Measurements from ENCODE around the gene WIPF2.
"Not testable (repeated sequence)": the region's sequence is repeated elsewhere in the genome, so short reads cannot be mapped to it uniquely, and the experiment has no call there.

Gene WIPF2

DNA sequence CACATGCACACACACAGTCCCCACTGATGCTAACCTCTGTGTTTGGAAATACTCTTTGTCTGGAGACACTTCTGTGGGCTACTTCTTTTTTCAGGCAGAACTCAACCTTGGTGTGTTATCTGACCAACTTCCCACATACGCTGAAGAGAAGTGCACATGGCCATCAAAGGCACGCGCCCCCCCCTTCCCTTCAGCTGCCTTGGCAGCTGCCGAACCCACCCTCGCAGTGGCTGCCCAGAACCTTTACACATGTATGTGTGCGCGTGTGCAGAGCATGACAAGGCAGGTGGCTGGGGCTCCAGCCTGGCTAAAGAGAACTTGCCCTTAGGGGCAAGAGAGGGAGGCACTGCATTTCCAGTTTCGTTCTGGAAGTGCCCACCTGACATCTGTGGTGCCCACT is 37.9 kb upstream of the WIPF2 start:
- ATAC-seq = no peak
- Mint-ChIP-seq H3K9me3 (no peaks in the 10 kb centered on the region), H3K27ac (no peak overlapping the region), H3K4me1 (peaks cover 20% of the 10 kb centered on the region), H3K4me3 (no peak overlapping the region), H3K27me3 (peaks cover 7% of the 10 kb centered on the region)
- DNase-seq = no peak

GRCh38 chr17:40182606-40183005 is 36.5 kb upstream of the WIPF2 start:
- Mint-ChIP-seq H3K27ac (peak overlapping the region in 1 of 2 donors; percentile 27), H3K9me3 (no peaks in the 10 kb centered on the region), H3K4me3 (no peak overlapping the region), H3K4me1 (peaks cover 7% of the 10 kb centered on the region), H3K27me3 (peaks cover 7% of the 10 kb centered on the region)
- no peak for DNase-seq
- no peak for ATAC-seq

GRCh38 chr17:40187238-40187637 is 31.9 kb upstream of the WIPF2 start:
- Mint-ChIP-seq H3K27ac (no peak overlapping the region), H3K27me3 (peaks cover 7% of the 10 kb centered on the region), H3K9me3 (no peaks in the 10 kb centered on the region), H3K4me1 (peaks cover 10% of the 10 kb centered on the region), H3K4me3 (no peak overlapping the region)
- DNase-seq (no peak), ATAC-seq (no peak)

- H3K27me3 Mint-ChIP-seq = peaks cover 7% of the 10 kb centered on the region
- peaks cover 10% of the 10 kb centered on the region for H3K4me1 Mint-ChIP-seq
- H3K9me3 Mint-ChIP-seq = no peaks in the 10 kb centered on the region
- H3K4me3 Mint-ChIP-seq = no peak overlapping the region
- no peak for ATAC-seq
- H3K27ac Mint-ChIP-seq = no peak overlapping the region
- DNase-seq = no peak
These were observed 30.4 kb upstream of the WIPF2 start for GRCh38 chr17:40188694-40189093.

DNA sequence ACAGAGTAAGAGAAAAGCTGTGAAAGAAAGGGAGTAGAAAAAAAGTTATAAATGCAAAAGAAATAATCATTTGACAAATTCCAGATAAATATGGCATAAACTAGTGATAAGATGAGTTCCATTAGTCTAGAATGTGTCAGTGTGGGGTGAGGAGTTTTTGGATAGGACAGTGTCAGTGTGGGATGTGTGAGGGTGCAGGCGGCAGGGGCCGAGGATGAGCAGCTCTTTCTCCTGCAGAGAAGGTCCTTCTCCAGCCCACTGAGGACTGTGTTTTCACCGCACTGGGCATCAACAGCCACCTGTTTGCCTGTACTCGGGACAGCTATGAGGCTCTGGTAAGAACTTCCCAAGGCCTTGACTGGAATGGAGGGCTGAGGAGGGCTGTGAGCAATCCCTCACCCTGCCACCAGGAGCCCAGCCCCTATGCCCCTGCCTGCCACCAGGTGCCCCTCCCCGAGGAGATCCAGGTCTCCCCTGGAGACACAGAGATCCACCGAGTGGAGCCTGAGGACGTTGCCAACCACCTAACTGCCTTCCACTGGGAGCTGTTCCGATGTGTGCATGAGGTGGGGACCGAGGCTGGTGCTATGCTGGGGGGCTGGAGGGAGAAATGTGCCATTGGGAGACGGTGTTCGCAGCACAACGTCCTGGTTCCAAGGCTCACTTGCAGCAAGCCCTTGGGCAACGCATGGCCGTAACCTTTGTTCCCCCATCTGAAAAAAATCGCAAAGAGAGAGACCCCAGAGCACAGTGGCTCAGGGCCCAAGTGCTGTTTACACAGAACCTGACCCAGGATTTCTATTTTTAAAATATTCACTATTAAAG is 28.7 kb upstream of the WIPF2 start:
- Mint-ChIP-seq H3K27ac (no peak overlapping the region), H3K27me3 (peaks cover 7% of the 10 kb centered on the region), H3K4me1 (peaks cover 14% of the 10 kb centered on the region), H3K9me3 (no peaks in the 10 kb centered on the region), H3K4me3 (peak overlapping the region; percentile 61 to 90)
- ATAC-seq (peak; percentile 75), DNase-seq (peak; percentile 37 to 48)

DNA sequence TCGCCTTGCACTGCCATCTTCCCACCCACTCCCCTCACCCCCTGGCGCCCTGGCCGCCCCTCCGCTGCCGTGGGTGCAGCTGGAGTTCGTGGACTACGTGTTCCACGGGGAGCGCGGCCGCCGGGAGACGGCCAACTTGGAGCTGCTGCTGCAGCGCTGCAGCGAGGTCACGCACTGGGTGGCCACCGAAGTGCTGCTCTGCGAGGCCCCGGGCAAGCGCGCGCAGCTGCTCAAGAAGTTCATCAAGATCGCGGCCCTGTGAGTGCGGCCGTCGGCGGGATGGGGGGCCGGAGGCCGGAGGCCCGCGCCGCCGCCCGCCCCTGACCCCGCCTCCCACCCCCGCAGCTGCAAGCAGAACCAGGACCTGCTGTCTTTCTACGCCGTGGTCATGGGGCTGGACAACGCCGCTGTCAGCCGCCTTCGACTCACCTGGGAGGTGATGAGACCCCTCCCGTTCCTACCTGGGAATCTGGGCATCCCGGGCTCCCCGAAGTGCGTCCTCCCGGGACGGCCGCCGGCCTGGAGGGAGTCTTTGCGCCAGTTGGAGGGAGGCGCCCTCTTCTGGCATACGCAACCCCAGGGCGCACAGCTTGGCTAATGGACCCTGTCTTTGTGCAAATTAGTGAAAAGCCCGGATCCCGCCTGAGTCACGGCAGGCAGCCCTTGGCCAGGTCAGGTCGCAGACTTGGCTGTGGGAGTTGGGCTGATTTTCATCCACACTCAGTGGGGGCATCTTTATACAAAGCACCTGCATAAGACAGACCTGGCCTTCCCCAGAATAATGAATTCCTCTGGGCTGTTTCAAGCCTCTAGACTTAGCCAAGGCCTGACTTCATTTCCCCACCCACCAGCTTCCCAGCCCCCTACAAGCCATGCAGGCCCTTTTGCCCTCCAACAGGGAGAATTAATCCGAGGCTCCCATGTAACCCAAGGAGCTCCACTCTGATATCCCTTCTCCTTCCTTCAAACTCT is 27.6 kb upstream of the WIPF2 start:
- peaks cover 7% of the 10 kb centered on the region for H3K27me3 Mint-ChIP-seq
- H3K27ac Mint-ChIP-seq = peak overlapping the region in 1 of 2 donors; percentile 79

DNA sequence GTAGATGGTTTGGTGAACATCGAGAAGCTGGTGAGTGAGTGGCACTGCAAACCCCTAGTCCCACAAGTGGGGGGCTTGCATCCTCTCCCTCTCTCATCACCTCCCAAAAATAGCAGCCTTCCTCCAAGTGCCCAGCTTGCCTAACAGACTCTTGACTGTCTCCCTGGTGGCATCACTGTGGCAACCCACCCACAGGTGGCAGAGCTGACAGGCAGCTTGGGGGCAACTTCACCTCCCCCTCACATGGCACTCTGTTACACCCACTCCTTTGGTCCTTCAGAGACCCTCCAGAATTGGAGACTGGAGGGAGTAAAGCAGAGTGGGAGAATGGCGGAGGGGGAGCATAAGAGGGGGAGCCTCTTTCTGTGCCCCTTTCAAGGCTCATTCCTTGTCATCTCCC is 26.1 kb upstream of the WIPF2 start:
- DNase-seq (no peak), ATAC-seq (no peak)
- Mint-ChIP-seq H3K27ac (no peak overlapping the region), H3K27me3 (peaks cover 7% of the 10 kb centered on the region), H3K4me1 (peaks cover 15% of the 10 kb centered on the region), H3K4me3 (no peak overlapping the region), H3K9me3 (no peaks in the 10 kb centered on the region)

More for the DNA sequence above, 27.6 kb upstream of the WIPF2 start:
- ATAC-seq (peak; percentile 85), DNase-seq (peak; percentile 67 to 73)
- H3K4me1 Mint-ChIP-seq = peaks cover 15% of the 10 kb centered on the region
- H3K9me3 Mint-ChIP-seq = no peaks in the 10 kb centered on the region
- H3K4me3 Mint-ChIP-seq = peak overlapping the region; percentile 90

- ATAC-seq (no peak), DNase-seq (no peak)
- peaks cover 12% of the 10 kb centered on the region for H3K27me3 Mint-ChIP-seq
- no peaks in the 10 kb centered on the region for H3K9me3 Mint-ChIP-seq
- no peak overlapping the region for H3K27ac Mint-ChIP-seq
- no peak overlapping the region for H3K4me3 Mint-ChIP-seq
- H3K4me1 Mint-ChIP-seq = peaks cover 15% of the 10 kb centered on the region
These were observed 24.3 kb upstream of the WIPF2 start for GRCh38 chr17:40194821-40195220.

DNA sequence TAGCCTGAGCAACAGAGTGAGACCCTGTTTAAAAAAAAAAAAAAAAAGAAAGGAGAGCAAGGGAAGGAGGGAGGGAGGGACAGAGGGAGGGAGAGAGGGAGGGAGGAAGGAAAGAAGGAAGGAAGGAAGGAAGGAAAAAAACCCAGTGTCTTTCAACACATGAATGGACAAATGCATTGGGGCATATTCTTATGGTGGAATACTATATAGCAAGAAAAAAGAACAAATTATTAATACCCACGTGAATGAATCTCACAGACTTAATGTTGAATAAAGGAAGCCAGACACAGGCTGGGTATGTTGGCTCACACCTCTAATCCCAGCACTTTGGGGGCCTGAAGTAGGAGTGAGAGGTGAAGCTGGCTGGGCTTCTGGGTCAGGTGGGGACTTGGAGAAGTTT is 21.6 kb upstream of the WIPF2 start:
- DNase-seq (no peak), ATAC-seq (no peak)
- Mint-ChIP-seq H3K27ac (no peak overlapping the region), H3K9me3 (no peaks in the 10 kb centered on the region), H3K4me1 (peaks cover 4% of the 10 kb centered on the region), H3K27me3 (peaks cover 8% of the 10 kb centered on the region), H3K4me3 (peak overlapping the region in 1 of 2 donors; percentile 29)

GRCh38 chr17:40197965-40198456 is 21.1 kb upstream of the WIPF2 start:
- not testable (repeated sequence) for H3K9me3 Mint-ChIP-seq, H3K27me3 Mint-ChIP-seq, H3K4me1 Mint-ChIP-seq, H3K27ac Mint-ChIP-seq
- peak; percentile 36 for ATAC-seq
- peak overlapping the region; percentile 59 for H3K4me3 Mint-ChIP-seq
- peak; percentile 40 to 41 for DNase-seq

- no peak for ATAC-seq
- H3K4me3 Mint-ChIP-seq = peak overlapping the region; percentile 59
- DNase-seq = no peak
- no peaks in the 10 kb centered on the region for H3K9me3 Mint-ChIP-seq
- peaks cover 8% of the 10 kb centered on the region for H3K27me3 Mint-ChIP-seq
- H3K27ac Mint-ChIP-seq = no peak overlapping the region
- peaks cover 4% of the 10 kb centered on the region for H3K4me1 Mint-ChIP-seq
These were observed 20.5 kb upstream of the WIPF2 start for GRCh38 chr17:40198576-40198975.

GRCh38 chr17:40203131-40203530 is 16.0 kb upstream of the WIPF2 start:
- no peak for ATAC-seq
- H3K4me1 Mint-ChIP-seq = no peaks in the 10 kb centered on the region
- no peak overlapping the region for H3K27ac Mint-ChIP-seq
- H3K27me3 Mint-ChIP-seq = peaks cover 8% of the 10 kb centered on the region
- no peaks in the 10 kb centered on the region for H3K9me3 Mint-ChIP-seq
- DNase-seq = no peak
- H3K4me3 Mint-ChIP-seq = no peak overlapping the region

- not testable (repeated sequence) for H3K27me3 Mint-ChIP-seq, ATAC-seq, H3K27ac Mint-ChIP-seq, H3K4me1 Mint-ChIP-seq, H3K9me3 Mint-ChIP-seq, DNase-seq, H3K4me3 Mint-ChIP-seq
These were observed 12.9 kb upstream of the WIPF2 start for GRCh38 chr17:40206193-40206592.

- Mint-ChIP-seq H3K27me3 (no peaks in the 10 kb centered on the region), H3K9me3 (no peaks in the 10 kb centered on the region), H3K4me1 (no peaks in the 10 kb centered on the region), H3K27ac (no peak overlapping the region), H3K4me3 (no peak overlapping the region)
- ATAC-seq (no peak), DNase-seq (no peak)
These were observed 9.6 kb upstream of the WIPF2 start for GRCh38 chr17:40209404-40210093.

GRCh38 chr17:40213914-40214313 is 5.2 kb upstream of the WIPF2 start:
- not testable (repeated sequence) for H3K4me3 Mint-ChIP-seq, H3K9me3 Mint-ChIP-seq, ATAC-seq, DNase-seq, H3K27me3 Mint-ChIP-seq, H3K27ac Mint-ChIP-seq
- H3K4me1 Mint-ChIP-seq = peaks cover 12% of the 10 kb centered on the region

Measured in stimulated activated naive CD8-positive, alpha-beta T cell treated with anti-CD3 and anti-CD28 coated beads, Interleukin-15, amount 100 ng/mL, for 72 hours (primary cell).